H1 (cell line): ENCODE results near the gene DDX47. TPM values are rescaled to one million over a fixed set of nuclear protein-coding genes. Genes with fewer than 3 reads are reported as not detected.

ENCODE experiments used
- ASH2L ChIP-seq: fragments of 200-600, 300-600 bp; sonication (generic); IDR thresholded peaks from one replicate; pipeline ENCODE4 v1.7.1; 2017; ENCODE audit warnings: low read length
- ATF2 ChIP-seq: IDR thresholded peaks from 2 replicates; pipeline ENCODE4 v1.6.1; 2012; ENCODE audit warnings: low read length, inconsistent platforms
- CHD1 ChIP-seq: IDR thresholded peaks from 2 replicates; pipeline ENCODE4 v1.6.1; 2012; ENCODE audit warnings: low read depth, low read length, improper control_type of control experiment
- CREB1 ChIP-seq: IDR thresholded peaks from 2 replicates; pipeline ENCODE4 v1.6.1; 2012; ENCODE audit warnings: inconsistent platforms
- CTCF ChIP-seq, 3 experiments: IDR thresholded peaks; 1 replicate in 2 of 3; 2 replicates in 1 of 3; pipeline versions ENCODE4 v1.5.1 to v1.6.1; 2011; ENCODE audit warnings: low read length in 3 of 3, mild to moderate bottlenecking in 3 of 3, inconsistent platforms in 2 of 3, low read depth in 1 of 3, moderate library complexity in 1 of 3; ENCODE audit not compliant: insufficient read depth in 1 of 3; ENCODE audit errors: control extremely low read depth in 1 of 3
- E2F6 ChIP-seq: IDR thresholded peaks from 2 replicates; pipeline ENCODE4 v1.6.1; 2012; ENCODE audit warnings: inconsistent platforms
- EGR1 ChIP-seq: IDR thresholded peaks from 2 replicates; pipeline ENCODE4 v1.6.1; 2011; ENCODE audit warnings: low read depth, low read length, borderline replicate concordance
- EZH2 ChIP-seq: fragments of 200-600 bp; sonication (generic); IDR thresholded peaks from 2 replicates; pipeline ENCODE4 v1.7.1; 2012; ENCODE audit warnings: low read depth, mild to moderate bottlenecking, moderate library complexity, low read length, inconsistent platforms; ENCODE audit not compliant: severe bottlenecking
- GABPA ChIP-seq: IDR thresholded peaks from 2 replicates; pipeline ENCODE4 v1.6.1; 2011; ENCODE audit warnings: mild to moderate bottlenecking, low read length, moderate library complexity, borderline replicate concordance; ENCODE audit not compliant: insufficient read depth
- HDAC2 ChIP-seq, 2 experiments: fragments of 300-600 bp in 1 of 2; sonication (generic) in 1 of 2; IDR thresholded peaks; 2 replicates each; pipeline ENCODE4 v1.6.1; 2011 to 2012; ENCODE audit warnings: low read depth in 2 of 2, low read length in 2 of 2, mild to moderate bottlenecking in 2 of 2, moderate library complexity in 2 of 2, borderline replicate concordance in 1 of 2, inconsistent platforms in 1 of 2
- HDAC6 ChIP-seq: IDR thresholded peaks from one replicate; pipeline ENCODE4 v1.7.1; 2012; ENCODE audit warnings: low read depth, mild to moderate bottlenecking, inconsistent platforms, low read length, moderate library complexity
- JUND ChIP-seq: IDR thresholded peaks from 2 replicates; pipeline ENCODE4 v1.6.1; 2011; ENCODE audit warnings: mild to moderate bottlenecking, improper control_type of control experiment, low read length
- RNF2 ChIP-seq: fragments of 200-900, 300-1000 bp; sonication (generic); IDR thresholded peaks from 2 replicates; pipeline ENCODE4 v1.7.1; 2016; ENCODE audit warnings: borderline replicate concordance, low read depth, mild to moderate bottlenecking, antibody characterized with exemption, low read length; ENCODE audit not compliant: poor library complexity, severe bottlenecking; ENCODE audit errors: missing control alignments
- RXRA ChIP-seq: IDR thresholded peaks from 2 replicates; pipeline ENCODE4 v1.6.1; 2011; ENCODE audit warnings: low read depth, mild to moderate bottlenecking, low read length, moderate library complexity; ENCODE audit not compliant: insufficient read depth
- SIRT6 ChIP-seq: IDR thresholded peaks from one replicate; pipeline ENCODE4 v1.7.1; 2012; ENCODE audit warnings: low read length, inconsistent platforms
- TAF1 ChIP-seq: IDR thresholded peaks from 2 replicates; pipeline ENCODE4 v1.6.1; 2011; ENCODE audit warnings: mild to moderate bottlenecking, low read depth, low read length
- TEAD4 ChIP-seq: IDR thresholded peaks from 2 replicates; pipeline ENCODE4 v1.6.1; 2012; ENCODE audit warnings: low read depth, low read length, inconsistent platforms, mixed read lengths
- ZNF274 ChIP-seq: IDR thresholded peaks from 2 replicates; pipeline ENCODE4 v1.7.0; 2012; ENCODE audit warnings: low read length, borderline replicate concordance; ENCODE audit errors: extremely low read depth
- polyA plus RNA-seq, 7 experiments: library from polyadenylated mRNA; depleted of rRNA in 3 of 7; stranded (reverse) in 5 of 7; unstranded in 2 of 7; fragments of >200 nt in 5 of 7; fragments of 200-250 nt in 2 of 7; gene quantifications; 1 replicate in 5 of 7; 2 replicates in 1 of 7; 4 replicates in 1 of 7; pipeline versions ENCODE4 v1.2.1 to v1.2.3, GENCODE V29; 2011 to 2013; ENCODE audit warnings: missing spikeins in 2 of 7, mixed read lengths in 2 of 7
- total RNA-seq: library from RNA; stranded (reverse); fragmentation: NEBNext Ultra II Directional; extraction: Animal tissue kit (Norgen Biotek cat#: 25700); gene quantifications from 2 replicates; pipeline ENCODE4 v1.2.1, GENCODE V29; 2021

The DDX47 gene
- total and polyA plus RNA-seq, 2 of the 8 experiments (the other 6 are each of a cell fraction or from before 2014, with no cell fraction given) = 54.4 to 74.2 TPM

- no peak for TF ChIP-seq JUND
- TF ChIP-seq RNF2 = peak; percentile 67
- TF ChIP-seq EGR1 = no peak
- no peak for TF ChIP-seq ATF2
- TF ChIP-seq ZNF274 = no peak
- TF ChIP-seq SIRT6 = no peak
- no peak for TF ChIP-seq GABPA
- TF ChIP-seq CREB1 = no peak
- TF ChIP-seq EZH2 = peak; percentile 41
- TF ChIP-seq CHD1 = no peak
- no peak for TF ChIP-seq HDAC2 (IDR thresholded peaks at IDR 0.05; ENCODE audit: borderline replicate concordance in 1 of 2, low read depth in 2 of 2, low read length in 2 of 2)
- TF ChIP-seq HDAC6 = no peak
- TF ChIP-seq CTCF (IDR thresholded peaks at IDR 0.05; ENCODE audit: control extremely low read depth in 1 of 3, insufficient read depth in 1 of 3, low read depth in 1 of 3, low read length in 3 of 3) = no peak
- peak; percentile 43 for TF ChIP-seq ASH2L
- peak; percentile 42; the same call in 1 of the 2 replicates for TF ChIP-seq TAF1
- no peak for TF ChIP-seq TEAD4
- peak; percentile 96 for TF ChIP-seq E2F6
- TF ChIP-seq RXRA = no peak
Measured at GRCh38 chr12:12786706-12787601, 26.2 kb upstream of the DDX47 start (continued).
